ENCODE data around the gene LRCOL1.
A peak's percentile ranks its signal among the peaks of the same experiment; 100 is the strongest.

The LRCOL1 gene

DNA sequence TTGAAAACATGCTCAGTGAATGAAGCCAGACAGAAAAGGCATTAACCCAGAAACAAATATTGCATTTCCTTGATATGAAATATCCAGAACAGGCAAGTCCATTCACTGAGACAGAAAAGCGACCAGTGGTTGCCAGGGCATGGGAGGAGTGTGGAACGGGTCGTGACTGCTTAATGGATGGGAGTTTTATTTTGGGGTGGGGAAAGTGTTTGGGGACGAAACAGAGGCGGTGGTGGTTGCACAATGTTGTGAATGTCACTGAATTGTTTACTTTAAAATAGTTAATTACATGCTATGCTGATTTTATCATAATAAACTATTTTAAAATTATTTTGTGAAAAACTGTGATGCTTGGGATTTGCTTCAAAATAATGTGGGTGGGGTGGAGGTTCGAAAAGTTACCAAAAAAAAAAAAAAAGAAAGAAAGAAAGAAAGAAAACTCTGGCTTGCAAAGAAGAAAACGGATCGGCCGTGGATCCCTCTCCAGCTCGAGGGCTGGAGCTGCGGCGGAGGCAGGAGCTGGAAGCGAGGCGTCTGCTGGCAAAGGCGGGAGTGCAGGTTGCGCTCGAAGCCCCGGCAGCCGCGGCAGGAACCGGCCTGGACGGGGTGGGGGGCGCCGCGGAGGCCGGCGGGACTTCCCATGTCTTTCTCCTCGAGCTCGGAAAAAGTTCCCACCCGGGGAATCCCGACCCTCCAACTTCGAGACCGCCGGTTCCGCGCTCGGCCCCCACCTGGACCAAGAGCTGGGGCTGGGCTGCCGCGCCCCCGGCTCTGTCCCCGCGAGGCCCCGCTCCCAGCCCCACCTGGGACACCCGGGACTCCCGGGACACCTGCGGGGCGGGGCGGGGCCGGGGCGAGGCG, 7.7 kb upstream of the LRCOL1 start:
- DNase-seq (ENCODE audit: low read depth), result no peak
- no peak overlapping the region for H3K4me3 ChIP-seq (replicated peaks; ENCODE audit: low read depth, low read length)

DNA sequence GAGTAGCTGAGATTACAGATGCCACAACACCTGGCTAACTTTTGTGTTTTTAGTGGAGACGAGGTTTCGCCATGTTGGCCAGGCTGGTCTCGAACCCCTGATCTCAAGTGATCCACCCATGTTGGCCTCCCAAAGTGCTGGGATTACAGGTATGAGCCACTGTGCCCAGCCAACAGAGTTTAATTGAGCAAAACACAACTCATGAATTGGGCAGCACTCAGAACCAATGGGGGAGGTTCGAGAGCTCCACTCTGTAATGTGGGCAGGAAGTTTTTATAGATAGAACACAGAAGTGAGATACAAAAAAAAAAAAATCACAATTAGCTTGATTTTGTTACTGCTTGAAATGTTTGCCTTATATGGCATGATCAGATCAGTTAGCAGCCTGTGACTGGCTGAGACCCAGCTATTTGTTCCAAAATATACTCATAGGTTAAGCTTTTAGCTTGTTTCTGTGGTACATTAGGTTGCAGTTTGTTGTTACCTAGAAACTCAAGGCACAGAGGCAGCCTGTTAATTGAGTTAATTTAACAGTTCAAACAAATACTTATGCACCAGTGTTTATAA, 6.8 kb upstream of the LRCOL1 start:
- DNase-seq (ENCODE audit: low read depth), result no peak
- TF ChIP-seq, protein P1, sequence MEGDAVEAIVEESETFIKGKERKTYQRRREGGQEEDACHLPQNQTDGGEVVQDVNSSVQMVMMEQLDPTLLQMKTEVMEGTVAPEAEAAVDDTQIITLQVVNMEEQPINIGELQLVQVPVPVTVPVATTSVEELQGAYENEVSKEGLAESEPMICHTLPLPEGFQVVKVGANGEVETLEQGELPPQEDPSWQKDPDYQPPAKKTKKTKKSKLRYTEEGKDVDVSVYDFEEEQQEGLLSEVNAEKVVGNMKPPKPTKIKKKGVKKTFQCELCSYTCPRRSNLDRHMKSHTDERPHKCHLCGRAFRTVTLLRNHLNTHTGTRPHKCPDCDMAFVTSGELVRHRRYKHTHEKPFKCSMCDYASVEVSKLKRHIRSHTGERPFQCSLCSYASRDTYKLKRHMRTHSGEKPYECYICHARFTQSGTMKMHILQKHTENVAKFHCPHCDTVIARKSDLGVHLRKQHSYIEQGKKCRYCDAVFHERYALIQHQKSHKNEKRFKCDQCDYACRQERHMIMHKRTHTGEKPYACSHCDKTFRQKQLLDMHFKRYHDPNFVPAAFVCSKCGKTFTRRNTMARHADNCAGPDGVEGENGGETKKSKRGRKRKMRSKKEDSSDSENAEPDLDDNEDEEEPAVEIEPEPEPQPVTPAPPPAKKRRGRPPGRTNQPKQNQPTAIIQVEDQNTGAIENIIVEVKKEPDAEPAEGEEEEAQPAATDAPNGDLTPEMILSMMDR (IDR thresholded peaks at IDR 0.05; ENCODE audit: low read length, missing control alignments), result no peak
- H3K4me3 ChIP-seq (replicated peaks; ENCODE audit: low read depth, low read length), result no peak overlapping the region

More for the DNA sequence above, 7.7 kb upstream of the LRCOL1 start:
- TF ChIP-seq, protein P1 (IDR thresholded peaks at IDR 0.05; ENCODE audit: low read length, missing control alignments), result no peak

DNA sequence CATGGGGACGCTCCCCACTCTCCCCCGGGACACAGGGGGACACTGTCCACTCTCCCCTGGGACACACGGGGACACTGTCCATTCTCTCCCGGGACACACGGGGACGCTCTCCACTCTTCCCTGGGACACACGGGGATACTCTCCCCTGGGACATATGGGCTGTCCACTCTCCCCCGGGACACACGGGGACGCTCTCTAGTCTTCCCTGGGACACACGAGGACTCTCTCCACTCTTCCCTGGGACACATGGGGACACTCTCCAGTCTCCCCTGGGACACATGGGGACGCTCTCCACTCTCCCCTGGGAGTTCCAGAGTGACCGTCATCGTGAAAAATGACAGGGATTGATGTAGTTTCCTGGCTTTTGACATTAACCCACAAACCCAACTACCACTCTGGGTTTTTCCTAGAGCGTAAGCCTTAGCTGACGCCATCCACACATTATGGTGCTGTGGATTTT, 5.2 kb upstream of the LRCOL1 start:
- no peak overlapping the region for H3K4me3 ChIP-seq (replicated peaks; ENCODE audit: low read depth, low read length)
- DNase-seq (ENCODE audit: low read depth), result no peak
- TF ChIP-seq, protein P1 (IDR thresholded peaks at IDR 0.05; ENCODE audit: low read length, missing control alignments), result no peak

DNA sequence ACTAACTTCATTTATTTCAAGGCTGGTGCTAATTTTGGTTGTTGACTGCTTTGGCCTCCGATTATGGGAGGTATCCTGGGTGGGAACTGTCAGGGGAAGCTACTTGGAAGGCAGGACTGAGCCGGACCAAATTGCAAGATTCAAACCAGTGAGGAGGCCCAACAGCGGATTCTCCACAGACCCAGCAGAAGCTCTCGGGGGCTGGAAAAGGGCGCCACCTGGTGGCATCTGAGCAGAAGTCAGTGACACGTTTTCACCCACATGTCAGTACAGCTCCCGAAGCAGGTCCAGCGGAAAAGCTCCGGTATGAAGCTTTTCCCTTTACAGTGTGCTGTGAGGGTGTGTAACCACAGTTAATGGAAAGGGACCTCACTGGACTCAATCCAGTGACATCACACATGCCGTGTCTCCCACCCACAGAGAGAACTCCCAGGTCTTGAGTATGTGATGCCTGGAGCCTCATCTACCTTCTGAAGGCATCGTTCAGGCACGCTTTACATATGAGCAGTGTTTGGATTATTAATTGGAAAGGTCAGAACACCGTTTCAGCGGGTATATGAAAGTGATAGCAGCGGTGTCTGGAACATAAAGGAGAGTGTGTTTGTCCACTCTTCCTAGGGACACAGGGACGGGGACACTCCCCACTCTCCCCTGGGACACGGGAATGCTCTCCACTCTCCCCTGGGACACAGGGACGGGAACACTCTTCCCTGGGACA, 4.6 kb upstream of the LRCOL1 start:
- TF ChIP-seq, protein P1 (IDR thresholded peaks at IDR 0.05; ENCODE audit: low read length, missing control alignments), result peak; percentile 93
- peak; percentile 89 for DNase-seq (ENCODE audit: low read depth)
- no peak overlapping the region for H3K4me3 ChIP-seq (replicated peaks; ENCODE audit: low read depth, low read length)

DNA sequence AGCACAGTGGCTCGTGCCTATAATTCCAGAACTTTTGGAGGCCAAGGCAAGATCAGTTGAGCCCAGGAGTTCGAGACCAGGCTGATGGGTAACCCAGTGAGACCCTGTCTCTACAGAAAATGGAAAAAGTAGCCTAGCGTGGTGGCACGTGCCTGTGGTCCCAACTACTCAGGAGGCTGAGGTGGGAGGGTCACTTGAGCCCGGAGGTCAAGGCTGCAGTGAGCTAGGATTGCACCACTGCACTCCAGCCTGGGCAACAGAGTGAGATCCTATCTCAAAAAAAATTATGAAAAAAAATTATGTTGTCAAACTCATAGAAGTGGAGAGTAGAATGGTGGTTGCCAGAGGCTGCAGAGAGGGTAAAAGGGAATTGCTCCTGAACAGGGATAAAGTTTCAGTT, 3.6 kb upstream of the LRCOL1 start:
- no peak for DNase-seq (ENCODE audit: low read depth)
- TF ChIP-seq, protein P1 (IDR thresholded peaks at IDR 0.05; ENCODE audit: low read length, missing control alignments), result no peak
- H3K4me3 ChIP-seq (replicated peaks; ENCODE audit: low read depth, low read length), result no peak overlapping the region

DNA sequence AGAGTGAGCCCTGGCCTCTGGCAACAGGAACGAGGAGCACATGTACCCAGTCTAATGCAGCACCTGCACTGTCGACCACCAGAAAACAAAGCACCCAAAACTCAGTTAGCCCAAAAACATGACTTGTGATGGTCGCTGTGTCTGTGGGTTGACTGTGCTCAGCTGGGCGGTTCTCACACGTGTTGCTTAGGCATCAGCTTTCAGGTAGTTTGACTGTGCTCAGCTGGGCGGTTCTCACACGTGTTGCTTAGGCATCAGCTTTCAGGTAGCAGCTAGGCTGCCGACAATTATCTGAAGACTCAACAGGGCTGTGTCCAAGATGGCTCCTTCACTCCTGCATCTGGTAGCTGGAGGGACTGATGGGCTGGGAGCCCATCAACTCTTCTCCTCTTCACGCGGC, 1.2 kb upstream of the LRCOL1 start:
- TF ChIP-seq, protein P1 (IDR thresholded peaks at IDR 0.05; ENCODE audit: low read length, missing control alignments), result no peak
- no peak overlapping the region for H3K4me3 ChIP-seq (replicated peaks; ENCODE audit: low read depth, low read length)
- DNase-seq (ENCODE audit: low read depth), result no peak

Data from fibroblast of pulmonary artery (primary cell).